IPS-18c (cell line): ENCODE results near the gene GPR18.

Experiments
- H3K4me3 ChIP-seq: 2 replicates; pipeline ENCODE4 v1.7.0; 2013; ENCODE audit warnings: low read depth, mild to moderate bottlenecking, low read length, moderate library complexity; ENCODE audit not compliant: insufficient read depth
- H3K9me3 ChIP-seq: one replicate; pipeline ENCODE4 v1.6.1; 2013; ENCODE audit warnings: mild to moderate bottlenecking, low read length, moderate library complexity; ENCODE audit not compliant: control insufficient read depth, insufficient read depth

Gene GPR18

GRCh38 chr13:99206873-99207272 is 51.3 kb downstream of the GPR18 start:
- Histone ChIP-seq H3K9me3 (no peaks in the 10 kb centered on the region), H3K4me3 (no peak overlapping the region)

GRCh38 chr13:99206226-99206625 is 52.0 kb downstream of the GPR18 start:
- no peaks in the 10 kb centered on the region for H3K9me3 ChIP-seq
- H3K4me3 ChIP-seq = no peak overlapping the region

GRCh38 chr13:99205621-99206220 is 52.5 kb downstream of the GPR18 start:
- no peak overlapping the region for H3K4me3 ChIP-seq
- no peaks in the 10 kb centered on the region for H3K9me3 ChIP-seq
